WERI-Rb-1 (cell line): ENCODE measurements around the gene TSC22D4.

Experiments used
- DNase-seq: peaks from one replicate; pipeline ENCODE4 v3.0.0-alpha.2; 2020
- H3K27ac ChIP-seq: fragments of 250-450 bp; sonication (Bioruptor Pico); 2 replicates; pipeline ENCODE4 v1.5.1; 2020; ENCODE audit warnings: mild to moderate bottlenecking, moderate library complexity
- H3K27me3 ChIP-seq: fragments of 250-450 bp; sonication (Bioruptor Pico); 2 replicates; pipeline ENCODE4 v1.5.1; 2021; ENCODE audit warnings: mild to moderate bottlenecking, low read depth, moderate library complexity; ENCODE audit not compliant: insufficient read depth, severe bottlenecking
- H3K36me3 ChIP-seq: fragments of 250-450 bp; sonication (Bioruptor Pico); 2 replicates; pipeline ENCODE4 v1.5.1; 2020; ENCODE audit warnings: mild to moderate bottlenecking, moderate library complexity
- H3K4me3 ChIP-seq: 2 replicates; pipeline ENCODE4 v1.5.1; 2011; ENCODE audit warnings: low read depth, mild to moderate bottlenecking, control low read depth, low read length
- H3K9me3 ChIP-seq: fragments of 250-450 bp; sonication (Bioruptor Pico); 2 replicates; pipeline ENCODE4 v1.5.1; 2021; ENCODE audit warnings: mild to moderate bottlenecking, moderate library complexity; ENCODE audit not compliant: severe bottlenecking
- TF ChIP-seq, protein P1 (sequence below): IDR thresholded peaks from 2 replicates; pipeline ENCODE4 v1.5.1; 2011; ENCODE audit warnings: low read depth, mild to moderate bottlenecking, control low read depth, inconsistent platforms, low read length

TSC22D4 gene

DNA sequence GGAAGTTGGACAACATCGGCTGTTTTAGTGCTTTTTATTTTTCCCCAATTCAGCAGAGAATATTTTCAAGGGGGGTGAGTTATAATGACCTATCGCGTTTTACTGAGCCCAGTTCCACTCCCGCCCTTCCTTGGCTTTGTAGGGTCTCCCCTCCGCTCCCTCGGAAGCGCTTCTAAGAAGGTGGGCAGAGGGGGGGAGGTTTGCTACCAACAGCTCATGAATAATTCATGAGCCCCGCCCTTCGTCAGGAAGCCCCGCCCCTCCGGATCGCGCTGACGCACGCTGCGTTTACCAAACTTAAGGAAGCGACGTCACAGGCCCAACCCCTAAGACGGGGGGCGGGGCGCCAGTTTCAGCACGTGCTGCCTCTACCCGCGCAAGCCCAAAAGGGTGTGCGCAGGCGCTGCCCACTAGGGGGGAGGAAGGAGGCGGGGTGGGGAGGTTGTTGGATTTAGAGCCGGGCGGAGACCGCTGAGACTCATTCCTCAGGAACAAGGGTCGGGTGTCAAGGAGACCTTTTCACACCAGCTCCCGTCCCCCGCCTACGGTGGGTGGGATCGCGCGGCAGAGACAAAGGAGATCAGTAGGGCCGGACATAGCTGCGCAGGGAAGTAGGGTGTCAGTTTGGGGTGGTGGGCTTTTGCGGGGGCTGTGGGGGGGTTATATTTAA, 49.9 kb downstream of the TSC22D4 start:
- Histone ChIP-seq H3K27ac (peak overlapping the region; percentile 98), H3K9me3 (no peaks in the 10 kb centered on the region), H3K4me3 (peak overlapping the region; percentile 80), H3K36me3 (peaks cover 41% of the 10 kb centered on the region), H3K27me3 (no peaks in the 10 kb centered on the region)
- TF ChIP-seq, protein P1, sequence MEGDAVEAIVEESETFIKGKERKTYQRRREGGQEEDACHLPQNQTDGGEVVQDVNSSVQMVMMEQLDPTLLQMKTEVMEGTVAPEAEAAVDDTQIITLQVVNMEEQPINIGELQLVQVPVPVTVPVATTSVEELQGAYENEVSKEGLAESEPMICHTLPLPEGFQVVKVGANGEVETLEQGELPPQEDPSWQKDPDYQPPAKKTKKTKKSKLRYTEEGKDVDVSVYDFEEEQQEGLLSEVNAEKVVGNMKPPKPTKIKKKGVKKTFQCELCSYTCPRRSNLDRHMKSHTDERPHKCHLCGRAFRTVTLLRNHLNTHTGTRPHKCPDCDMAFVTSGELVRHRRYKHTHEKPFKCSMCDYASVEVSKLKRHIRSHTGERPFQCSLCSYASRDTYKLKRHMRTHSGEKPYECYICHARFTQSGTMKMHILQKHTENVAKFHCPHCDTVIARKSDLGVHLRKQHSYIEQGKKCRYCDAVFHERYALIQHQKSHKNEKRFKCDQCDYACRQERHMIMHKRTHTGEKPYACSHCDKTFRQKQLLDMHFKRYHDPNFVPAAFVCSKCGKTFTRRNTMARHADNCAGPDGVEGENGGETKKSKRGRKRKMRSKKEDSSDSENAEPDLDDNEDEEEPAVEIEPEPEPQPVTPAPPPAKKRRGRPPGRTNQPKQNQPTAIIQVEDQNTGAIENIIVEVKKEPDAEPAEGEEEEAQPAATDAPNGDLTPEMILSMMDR: no peak
- peak; percentile 100 for DNase-seq

DNA sequence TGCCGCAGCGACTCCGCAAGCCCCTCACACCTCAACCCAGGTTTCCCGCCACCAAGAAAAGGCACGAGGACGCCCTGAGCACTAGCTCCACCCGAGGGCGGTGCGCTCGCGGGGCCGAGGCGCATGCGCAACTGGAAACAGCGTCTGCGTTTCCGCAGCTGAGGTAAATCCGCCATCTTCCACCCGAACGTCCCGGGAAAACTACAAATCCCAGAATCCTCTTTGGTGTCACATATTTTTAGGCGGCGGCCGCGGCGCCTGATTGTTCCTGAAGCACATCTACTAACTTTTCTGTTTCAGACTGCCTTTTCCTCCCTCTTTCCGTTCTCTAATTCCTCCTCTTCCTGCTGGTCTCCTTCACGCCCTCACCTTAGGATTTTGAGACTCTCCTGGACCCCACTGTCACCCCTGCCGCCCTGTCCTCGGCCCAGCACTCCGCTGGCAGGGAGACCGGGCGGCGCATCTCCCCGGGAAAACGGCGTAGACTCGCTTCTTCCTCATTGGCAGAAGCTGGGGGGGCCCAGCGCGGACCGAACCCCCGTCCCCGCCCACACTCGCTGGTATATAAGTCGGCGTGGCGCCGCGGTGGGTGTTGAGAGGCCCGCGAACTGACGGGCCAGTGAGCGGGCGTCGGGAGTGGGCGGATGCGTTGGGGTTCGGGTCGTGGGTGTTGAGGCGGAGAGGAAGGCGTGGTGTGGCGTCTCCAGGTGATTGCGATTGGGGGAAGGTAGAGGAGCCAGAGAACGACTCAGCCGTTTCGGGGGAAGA, 50.6 kb downstream of the TSC22D4 start, which contains the start of gene ZCWPW1:
TSS of gene ZCWPW1 (minus strand) at position 505 of the 768 bp plus-strand sequence. CDS start 8,054 bp downstream, outside the sequence.
- Histone ChIP-seq H3K4me3 (peak within 1 kb of the TSS; percentile 80), H3K36me3 (peaks cover 33% of the 10 kb centered on the region), H3K27ac (peak within 1 kb of the TSS; percentile 98), H3K9me3 (no peaks in the 10 kb centered on the region), H3K27me3 (no peaks in the 10 kb centered on the region)
- peak; percentile 96 for DNase-seq
- TF ChIP-seq, protein P1: 0 out of 2 replicates have a peak, but pooled peaks have one; percentile 6

DNA sequence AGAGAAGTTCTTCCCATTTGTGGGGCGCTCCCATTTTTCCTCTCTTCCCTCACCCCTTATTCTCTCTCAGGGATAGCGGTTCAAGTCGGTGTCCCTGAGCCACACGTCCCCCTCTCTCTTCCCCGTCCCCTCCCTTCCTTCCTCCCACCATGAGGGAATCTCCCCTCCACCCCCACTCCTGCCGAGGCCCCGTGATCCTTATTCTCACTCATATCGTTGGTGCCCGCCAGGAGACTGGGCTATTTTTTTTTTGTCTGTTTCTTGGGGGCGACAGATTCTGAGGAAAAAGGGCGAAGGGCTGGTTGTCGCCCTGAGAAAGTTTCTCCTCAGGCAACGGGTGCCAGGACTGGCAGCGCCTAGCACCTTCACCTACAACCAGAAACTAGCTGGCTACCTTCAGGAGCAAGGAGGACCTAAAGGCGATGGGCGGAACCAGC, 51.2 kb downstream of the TSC22D4 start:
- TF ChIP-seq, protein P1: no peak
- DNase-seq: no peak
- Histone ChIP-seq H3K27ac (peak overlapping the region; percentile 98; the same call in 1 of the 2 replicates), H3K4me3 (no peak overlapping the region), H3K36me3 (peaks cover 27% of the 10 kb centered on the region), H3K9me3 (no peaks in the 10 kb centered on the region), H3K27me3 (no peaks in the 10 kb centered on the region)

DNA sequence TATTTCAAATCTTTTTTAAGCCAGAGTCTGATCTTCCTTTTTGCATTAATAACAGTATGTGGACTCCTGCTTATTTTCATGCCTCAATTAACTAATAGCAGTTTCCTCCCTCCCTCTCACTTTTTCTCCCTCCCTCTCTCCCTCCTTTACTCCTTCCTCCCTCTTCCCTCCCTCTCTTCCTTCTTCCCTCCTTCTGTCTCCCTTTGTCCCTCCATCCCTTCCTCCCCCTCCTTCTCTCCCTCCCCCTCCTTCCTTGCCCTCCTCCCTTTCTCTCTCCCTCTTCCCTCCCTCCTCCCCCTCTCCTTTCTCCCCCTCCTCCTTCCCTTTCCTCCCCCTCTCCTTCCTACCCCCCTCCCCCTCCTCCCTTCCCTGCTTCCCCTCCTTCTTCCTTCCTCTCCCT, 52.5 kb downstream of the TSC22D4 start:
- H3K36me3 ChIP-seq: peaks cover 15% of the 10 kb centered on the region
- no peak overlapping the region for H3K27ac ChIP-seq
- no peak for DNase-seq
- H3K9me3 ChIP-seq: no peaks in the 10 kb centered on the region
- H3K4me3 ChIP-seq: no peak overlapping the region
- TF ChIP-seq, protein P1: no peak
- H3K27me3 ChIP-seq: no peaks in the 10 kb centered on the region

DNA sequence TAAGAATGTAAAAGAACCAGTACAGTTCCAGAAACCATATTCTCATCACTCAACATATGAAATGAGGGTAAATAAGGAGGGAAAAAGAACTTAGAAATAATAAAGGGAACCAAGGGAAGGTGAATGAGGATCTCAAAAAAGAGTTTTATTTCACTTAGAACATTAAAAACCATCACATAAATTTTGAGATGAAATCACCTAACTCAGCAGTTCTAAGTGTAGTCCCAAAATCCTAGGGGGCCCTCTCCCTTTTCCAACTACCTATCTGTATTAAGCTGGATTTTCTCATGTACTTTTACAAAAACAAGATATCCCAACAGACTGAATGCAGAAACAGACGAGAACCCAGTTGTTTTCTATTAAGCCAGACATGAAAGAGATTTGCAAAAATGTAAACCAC, 53.7 kb downstream of the TSC22D4 start:
- Histone ChIP-seq H3K27me3 (no peaks in the 10 kb centered on the region), H3K36me3 (peaks cover 4% of the 10 kb centered on the region), H3K9me3 (no peaks in the 10 kb centered on the region), H3K4me3 (no peak overlapping the region), H3K27ac (no peak overlapping the region)
- DNase-seq: no peak
- TF ChIP-seq, protein P1: no peak
